ENCODE measurements around the gene LRCH4. TPM values are rescaled to one million over a fixed set of nuclear protein-coding genes. Genes with fewer than 3 reads are reported as not detected.
A peak's percentile ranks its signal among the peaks of the same experiment; 100 is the strongest.

Gene LRCH4
- total RNA-seq, 1 experiment from 2014 or later = 11.0 TPM

DNA sequence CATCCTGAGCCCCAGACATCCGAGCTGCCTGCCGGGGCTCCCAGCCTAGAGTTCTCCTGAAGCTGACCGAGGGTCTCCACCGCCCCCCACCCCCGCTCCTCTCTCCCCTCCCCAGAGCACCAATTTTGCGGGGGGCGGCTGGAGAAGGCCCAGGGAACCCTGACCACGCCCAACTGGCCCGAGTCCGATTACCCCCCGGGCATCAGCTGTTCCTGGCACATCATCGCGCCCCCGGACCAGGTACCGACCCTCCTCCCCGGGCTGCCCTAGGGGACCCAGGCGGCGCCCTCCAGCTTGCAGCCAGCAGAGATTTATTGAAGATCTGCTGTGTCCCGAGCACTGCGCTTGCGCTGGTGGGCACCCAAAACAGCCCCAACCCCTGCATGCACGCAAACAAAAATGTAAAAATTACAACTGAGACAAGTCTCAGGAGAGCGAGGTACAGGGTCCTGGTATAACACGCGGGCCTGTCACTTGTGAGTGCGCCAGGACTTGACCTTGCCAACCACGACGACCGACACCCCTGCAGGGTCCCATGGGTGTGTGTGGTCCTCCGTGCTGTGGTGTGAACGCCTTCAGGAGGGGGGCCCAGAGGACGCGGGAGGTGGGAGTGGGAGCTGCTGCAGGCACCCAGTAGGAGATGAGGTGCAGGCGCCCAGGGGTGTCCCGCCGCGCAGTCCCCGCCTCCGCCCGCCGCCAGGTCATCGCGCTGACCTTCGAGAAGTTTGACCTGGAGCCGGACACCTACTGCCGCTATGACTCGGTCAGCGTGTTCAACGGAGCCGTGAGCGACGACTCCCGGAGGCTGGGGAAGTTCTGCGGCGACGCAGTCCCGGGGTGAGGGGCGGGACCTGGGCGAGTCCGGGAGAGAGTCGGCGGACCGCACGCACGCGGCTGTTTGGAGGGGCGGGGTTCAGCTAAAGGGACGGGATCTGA, 19.3 kb upstream of the LRCH4 start:
- DNase-seq (ENCODE audit: extremely low read depth, low read depth) = no peak

- peak; percentile 55 for DNase-seq (ENCODE audit: extremely low read depth, low read depth)
Measured at GRCh38 chr7:100604028-100604975, 18.4 kb upstream of the LRCH4 start.

DNA sequence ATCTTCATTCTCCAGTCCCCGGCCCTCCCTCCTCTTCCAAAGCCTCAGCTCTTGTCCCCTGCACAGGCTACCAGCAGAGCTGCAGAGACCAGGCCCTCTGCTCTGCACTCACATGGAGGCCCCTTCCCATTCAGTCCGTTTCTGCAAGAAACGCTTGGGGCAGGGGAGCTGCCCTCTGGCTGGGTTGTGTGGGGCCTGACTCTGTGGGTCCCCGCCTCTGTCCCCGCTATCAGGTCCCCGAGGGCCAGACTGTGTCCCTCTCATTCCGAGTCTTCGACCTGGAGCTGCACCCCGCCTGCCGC, 17.7 kb upstream of the LRCH4 start:
- DNase-seq (ENCODE audit: extremely low read depth, low read depth) = no peak

- DNase-seq (ENCODE audit: extremely low read depth, low read depth) = no peak
Measured at GRCh38 chr7:100602889-100603725, 17.2 kb upstream of the LRCH4 start.

GRCh38 chr7:100600730-100601038, 14.8 kb upstream of the LRCH4 start:
- DNase-seq (ENCODE audit: extremely low read depth, low read depth) = no peak

GRCh38 chr7:100599911-100600729, 14.2 kb upstream of the LRCH4 start:
- DNase-seq (ENCODE audit: extremely low read depth, low read depth) = no peak

DNA sequence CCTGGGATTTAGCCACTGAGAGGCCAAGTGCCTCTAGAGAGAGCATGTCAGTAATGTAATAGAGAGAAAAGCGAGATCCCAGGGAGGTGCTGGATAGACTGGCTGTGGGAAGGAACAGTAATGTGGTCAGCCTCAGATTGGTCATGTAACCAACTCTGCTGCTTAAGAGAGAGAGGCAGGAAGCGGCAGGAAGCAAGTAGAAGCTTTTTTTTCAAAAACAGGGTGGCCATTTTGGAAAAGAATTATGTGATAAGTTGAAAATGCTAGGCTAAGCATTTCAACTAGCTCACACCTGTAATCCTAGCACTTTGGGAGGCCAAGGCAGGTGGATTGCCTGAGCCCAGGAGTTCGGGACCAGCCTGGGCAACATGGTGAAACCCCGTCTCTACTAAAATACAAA, 12.5 kb upstream of the LRCH4 start:
- DNase-seq (ENCODE audit: extremely low read depth, low read depth) = no peak

DNA sequence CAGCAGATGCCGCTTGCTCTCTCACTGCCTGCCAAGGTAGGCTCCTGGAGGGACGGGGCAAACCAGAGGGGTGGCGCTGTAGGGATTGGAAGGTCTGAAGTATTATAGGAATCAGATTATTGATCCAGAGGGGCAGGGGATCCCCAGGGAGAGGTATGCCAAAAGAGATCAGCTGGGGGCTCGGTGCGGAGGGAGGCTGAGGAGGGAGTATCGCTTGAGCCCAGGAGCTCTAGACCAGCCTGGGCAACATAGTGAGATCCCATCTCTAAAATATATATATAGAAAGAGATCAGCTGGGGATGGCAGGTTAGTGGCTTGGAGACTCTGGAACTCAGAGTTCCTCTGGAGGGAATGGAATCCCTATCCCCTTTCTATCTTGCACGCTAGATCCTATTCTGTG, 9.3 kb upstream of the LRCH4 start:
- DNase-seq (ENCODE audit: extremely low read depth, low read depth) = no peak

DNA sequence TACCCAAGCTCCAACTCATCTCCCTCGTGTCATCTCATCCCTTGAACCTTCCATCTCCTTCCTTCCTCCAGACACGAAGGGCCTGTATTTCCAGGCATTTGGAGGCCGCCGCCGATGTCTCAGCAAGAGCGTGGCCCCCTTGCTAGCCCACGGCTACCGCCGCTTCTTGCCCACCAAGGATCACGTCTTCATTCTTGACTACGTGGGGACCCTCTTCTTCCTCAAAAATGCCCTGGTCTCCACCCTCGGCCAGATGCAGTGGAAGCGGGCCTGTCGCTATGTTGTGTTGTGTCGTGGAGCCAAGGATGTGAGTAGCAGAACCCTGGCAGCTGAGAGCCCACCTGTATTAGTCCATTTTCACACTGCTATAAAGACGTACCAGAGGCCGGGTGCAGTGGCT, 5.7 kb upstream of the LRCH4 start:
- no peak for DNase-seq (ENCODE audit: extremely low read depth, low read depth)

GRCh38 chr7:100590077-100590737, 4.3 kb upstream of the LRCH4 start:
- DNase-seq (ENCODE audit: extremely low read depth, low read depth) = no peak

DNA sequence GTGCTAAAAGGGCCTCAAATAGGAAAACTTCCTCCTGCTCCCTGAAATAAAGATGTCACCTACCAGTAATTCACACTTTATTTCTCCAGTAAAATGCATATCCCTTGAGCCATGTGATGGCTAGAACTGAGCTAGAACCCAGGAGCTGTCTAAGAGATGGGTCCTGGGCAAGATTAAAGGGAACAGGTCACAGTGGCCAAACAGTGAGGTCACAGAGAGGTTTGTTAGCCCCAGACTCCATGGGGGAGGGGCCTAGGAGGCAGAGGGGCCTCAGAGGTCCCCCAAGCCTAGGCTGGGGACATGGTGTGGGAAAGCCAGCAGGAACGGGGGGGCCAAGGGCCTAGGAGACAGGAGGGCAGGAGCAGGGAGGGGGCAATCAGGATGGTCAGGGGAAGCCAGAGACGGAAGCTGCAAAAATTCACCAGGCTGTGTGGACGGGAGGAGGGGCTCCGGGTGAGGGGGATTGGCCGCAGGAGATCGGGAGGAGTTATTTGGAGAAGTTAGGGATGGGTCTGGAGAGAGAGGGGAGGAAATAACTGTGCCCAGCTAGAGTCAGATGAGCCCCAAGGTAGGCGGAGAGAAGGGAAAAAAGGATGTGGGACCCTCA, 3.5 kb upstream of the LRCH4 start:
- no peak for DNase-seq (ENCODE audit: extremely low read depth, low read depth)

- DNase-seq (ENCODE audit: extremely low read depth, low read depth) = no peak
Measured at GRCh38 chr7:100588438-100588837, 2.5 kb upstream of the LRCH4 start.

DNA sequence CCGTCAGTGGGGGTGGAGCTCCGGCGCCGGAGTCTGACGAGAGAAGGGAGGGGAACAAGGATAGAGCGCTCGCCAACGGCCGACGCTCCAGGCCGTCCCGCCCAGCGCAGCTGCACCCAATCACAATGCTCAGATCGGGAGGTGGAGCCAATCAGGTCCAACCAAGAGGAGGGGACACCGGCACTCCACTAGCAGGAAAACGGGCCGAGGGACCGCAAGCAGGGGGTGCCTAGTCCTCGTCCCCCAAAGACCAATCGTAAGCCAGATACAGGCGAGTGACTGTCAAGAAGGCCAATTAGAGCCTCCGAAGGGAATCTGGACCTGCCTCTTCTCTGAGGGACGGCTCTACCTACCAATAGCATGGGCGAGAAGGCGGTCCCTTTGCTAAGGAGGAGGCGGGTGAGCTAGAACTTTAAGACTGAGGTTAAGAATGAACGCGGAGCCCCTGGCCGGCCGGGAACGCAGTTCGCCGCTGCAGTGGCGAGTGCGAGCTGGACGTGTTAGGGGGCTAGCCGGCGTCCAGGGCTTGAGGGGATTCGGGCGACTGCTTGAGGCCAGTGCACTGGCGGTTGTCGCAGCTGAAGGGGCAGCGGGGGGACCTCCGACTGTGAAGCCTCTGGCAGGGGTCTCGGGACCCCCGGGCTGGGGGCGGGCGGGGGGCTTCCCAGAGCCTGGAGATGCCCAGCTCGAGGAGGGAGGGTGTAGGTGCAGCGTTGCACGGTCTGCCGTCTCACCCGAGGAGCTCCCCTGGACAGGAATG, 517 bp upstream of the LRCH4 start, which contains the start of gene FBXO24:
Gene FBXO24 (plus strand): TSS at position 63 of the 760 bp plus-strand sequence. CDS start 298 bp downstream, at position 361.
- peak; percentile 100 for DNase-seq (ENCODE audit: extremely low read depth, low read depth)

- no peak for DNase-seq (ENCODE audit: extremely low read depth, low read depth)
Measured at GRCh38 chr7:100584683-100585510, 1.0 kb downstream of the LRCH4 start.

- DNase-seq (ENCODE audit: extremely low read depth, low read depth) = no peak
Measured at GRCh38 chr7:100584054-100584682, 1.8 kb downstream of the LRCH4 start.

DNA sequence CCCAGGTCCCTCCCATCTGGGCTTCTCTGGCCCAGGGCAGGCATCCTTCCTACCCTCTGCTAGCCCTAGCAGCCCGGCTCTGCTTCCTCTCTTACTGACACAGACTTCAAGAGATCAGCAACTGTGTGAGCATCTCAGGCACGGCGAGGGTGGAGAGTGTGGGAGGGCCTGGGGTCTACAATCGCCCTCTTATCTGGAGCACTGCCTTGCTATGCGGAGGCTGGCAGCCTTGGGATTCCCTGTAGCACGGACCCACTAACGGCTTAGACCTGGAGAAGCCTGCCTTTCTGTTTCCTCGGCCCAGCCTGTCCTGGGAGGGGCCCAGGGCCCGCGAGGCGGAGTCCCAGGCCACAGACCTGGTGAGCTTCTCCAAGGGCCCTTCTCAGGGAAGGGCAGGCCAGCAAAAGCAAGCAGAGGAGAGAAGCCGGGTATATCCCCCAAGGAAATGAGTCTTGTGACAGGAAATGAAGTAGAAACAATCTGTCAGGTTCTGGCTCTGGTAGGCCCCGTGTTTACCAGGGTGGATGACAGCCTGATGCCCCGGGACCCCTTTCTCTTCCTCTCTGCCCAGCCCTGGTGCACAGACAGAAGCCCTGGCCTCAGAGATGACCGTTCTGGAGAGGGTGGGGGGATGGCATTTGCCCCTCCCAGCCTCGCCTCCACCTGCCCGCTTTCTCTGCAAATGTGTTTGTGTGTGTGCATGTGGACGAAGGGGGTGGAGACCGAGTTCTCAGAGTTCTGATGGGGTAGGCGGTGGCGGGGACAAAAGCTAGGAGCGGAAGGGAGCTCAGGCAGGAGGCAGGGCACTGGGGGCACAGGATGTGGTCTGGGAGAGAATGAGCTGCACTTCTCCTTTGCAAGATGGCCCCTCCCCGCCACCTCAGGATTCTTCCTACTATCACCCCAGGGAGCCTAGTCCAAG, 2.5 kb downstream of the LRCH4 start:
- DNase-seq (ENCODE audit: extremely low read depth, low read depth) = no peak
